OCI-M2 (cell line): ENCODE measurements around the gene SUCLG1.
"Not testable (repeated sequence)": the region's sequence is repeated elsewhere in the genome, so short reads cannot be mapped to it uniquely, and the experiment has no call there.

Source experiments
- DNase-seq: peaks from one replicate; lab custom pipeline; 2025; ENCODE audit not compliant: unreplicated experiment; lab: John Stamatoyannopoulos, UW

SUCLG1 gene

DNA sequence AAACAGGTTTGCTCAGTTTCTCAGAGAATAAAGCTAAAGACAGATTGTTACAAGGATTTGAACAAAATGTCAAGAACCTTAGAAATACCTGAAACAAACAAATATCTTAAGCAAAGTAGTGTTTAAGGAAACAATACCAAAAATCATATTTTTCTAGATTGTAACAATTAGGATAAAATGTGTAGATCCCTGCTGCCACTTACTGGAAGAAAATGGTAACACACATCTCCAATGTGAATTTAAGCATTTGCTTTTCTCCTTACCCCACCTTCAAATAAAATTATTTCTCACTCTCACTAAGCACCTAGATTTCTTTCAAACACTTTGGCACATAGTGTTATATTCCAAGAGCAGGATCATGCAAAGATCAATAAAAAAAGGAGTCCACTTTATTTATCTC, 34.9 kb downstream of the SUCLG1 start:
- DNase-seq: no peak

DNA sequence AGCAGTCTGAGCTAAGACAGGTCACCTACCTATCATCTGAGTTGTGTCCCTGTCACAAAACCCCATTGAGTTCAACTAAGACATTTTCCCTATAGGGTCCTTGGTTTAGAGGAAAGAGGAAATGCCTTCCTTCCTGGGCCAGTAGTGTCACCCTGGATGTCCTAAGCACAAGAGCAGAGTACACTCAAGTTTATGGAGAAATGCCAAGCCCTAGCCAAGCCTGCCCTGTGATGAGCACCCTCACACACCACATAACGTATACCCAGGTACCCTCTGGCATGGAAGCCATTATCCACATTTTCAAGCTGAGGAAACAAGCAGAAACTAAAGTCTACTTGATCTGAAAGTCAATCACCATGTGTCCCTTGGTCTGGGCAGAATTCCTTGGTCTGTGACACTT, 37.3 kb downstream of the SUCLG1 start:
- no peak for DNase-seq

DNA sequence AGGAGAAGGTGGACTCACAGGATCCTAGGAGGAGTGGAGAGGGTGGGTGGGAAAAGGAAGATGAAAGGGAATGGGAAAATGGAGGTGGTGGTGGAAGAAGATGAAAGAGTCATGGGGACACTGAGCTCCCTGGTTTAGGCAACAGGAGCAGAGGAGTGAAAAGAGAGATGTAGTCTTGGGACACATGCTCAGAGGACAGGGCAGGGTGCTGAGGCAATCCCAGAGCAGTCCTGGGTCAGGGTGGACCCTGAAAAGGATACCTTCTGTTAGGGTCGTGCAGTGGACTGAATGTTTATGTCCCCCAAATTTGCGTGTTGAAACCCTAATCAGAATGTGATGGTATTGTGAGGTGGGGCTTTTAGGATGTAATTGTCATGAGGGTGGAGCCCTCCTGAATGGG, 37.9 kb downstream of the SUCLG1 start:
- DNase-seq: no peak

DNA sequence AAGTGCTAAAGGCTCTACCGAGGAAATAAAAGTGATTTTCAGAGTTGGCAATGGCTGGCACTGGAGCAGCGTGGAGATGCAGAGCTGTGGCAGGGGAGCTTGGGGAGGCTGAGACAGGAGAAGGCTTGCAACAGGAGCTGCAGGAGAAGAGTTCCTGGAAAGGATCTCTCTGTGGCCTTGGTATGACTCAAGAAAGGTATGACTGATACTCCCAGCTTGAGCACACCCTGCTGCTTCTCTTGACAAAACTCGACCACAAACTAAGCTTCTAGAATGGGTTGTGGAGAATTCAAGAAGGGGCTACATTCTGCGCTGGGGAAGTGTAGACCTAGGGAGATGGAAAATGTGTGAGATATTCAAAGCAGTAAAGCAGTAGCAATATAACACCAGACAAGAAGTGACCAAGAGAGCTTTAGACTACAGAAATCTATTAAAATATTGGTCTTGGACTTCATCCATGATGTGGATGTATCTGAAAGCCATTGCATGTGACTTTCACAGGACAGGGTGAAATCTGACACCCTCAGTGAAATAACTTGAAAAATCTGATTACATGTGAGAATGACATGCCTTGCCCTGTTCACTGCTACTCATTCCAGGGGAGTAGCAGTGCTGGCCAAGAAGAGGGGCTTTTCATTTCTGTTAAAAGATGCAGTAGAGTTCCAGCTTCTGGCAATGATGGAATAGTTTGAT, 41.5 kb downstream of the SUCLG1 start:
- no peak for DNase-seq

DNA sequence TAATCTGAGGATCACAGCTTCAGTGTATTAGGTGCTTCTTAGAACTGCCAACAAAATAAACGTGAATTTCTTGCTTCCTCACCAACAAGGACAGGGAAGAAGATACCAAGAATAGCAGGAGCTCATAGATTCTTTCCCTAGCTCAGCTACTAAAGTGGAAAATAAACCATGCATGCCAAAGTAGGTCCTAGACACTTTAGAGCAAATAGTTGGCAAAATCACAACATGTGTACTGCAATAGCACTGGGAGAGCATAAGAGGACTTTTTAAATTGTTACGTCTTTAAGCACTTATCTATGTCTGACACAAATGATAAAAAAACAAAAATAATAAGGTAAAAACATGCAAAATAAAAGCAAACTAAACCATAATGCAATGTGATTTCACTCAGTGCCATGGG, 49.5 kb downstream of the SUCLG1 start:
- DNase-seq: no peak

DNA sequence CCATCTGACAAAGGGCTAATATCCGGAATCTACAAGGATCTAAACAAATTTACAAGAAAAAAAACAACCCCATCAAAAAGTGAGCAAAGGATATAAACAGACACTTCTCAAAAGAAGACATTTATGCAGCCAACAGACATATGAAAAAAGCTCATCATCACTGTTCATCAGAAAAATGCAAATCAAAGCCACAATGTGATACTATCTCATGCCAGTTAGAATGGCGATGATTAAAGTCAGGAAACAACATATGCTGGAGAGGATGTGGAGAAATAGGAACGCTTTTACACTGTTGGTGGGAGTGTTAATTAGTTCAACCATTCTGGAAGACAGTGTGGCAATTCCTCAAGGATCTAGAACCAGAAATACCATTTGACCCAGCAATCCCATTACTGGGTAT, 57.0 kb downstream of the SUCLG1 start:
- not testable (repeated sequence) for DNase-seq

DNA sequence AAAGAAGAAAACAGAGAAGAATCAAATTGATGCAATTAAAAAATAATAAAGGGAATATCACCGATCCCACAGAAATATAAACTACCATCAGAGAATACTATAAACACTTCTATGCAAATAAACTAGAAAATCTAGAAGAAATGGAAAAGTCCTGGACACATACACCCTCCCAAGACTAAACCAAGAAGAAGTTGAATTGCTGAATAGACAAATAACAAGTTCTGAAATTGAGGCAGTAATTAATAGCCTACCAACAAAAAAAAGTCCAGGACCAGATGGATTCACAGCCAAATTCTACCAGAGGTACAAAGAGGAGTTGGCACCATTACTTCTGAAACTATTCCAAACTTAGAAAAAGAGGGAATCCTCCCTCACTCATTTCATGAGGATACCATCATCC, 59.2 kb downstream of the SUCLG1 start:
- not testable (repeated sequence) for DNase-seq

DNA sequence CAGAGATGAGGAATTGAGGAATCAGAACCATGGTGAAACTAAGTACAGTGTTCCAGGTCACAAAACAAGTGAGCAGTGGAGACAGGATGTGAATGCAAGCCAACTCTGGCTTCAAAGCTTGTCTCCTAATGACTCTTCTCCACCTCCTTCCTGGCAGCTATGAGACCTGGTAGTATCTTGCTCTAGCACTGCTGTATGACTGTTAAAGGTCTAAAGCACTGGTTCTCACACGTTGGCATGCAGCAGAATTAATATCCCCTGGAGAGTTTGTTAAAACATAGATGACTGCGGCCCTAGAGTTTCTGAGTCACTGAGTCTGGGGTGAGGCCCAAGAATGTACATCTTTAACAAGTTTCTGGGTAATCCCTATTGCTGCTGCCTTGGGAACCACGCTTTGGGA, 63.3 kb downstream of the SUCLG1 start:
- no peak for DNase-seq

DNA sequence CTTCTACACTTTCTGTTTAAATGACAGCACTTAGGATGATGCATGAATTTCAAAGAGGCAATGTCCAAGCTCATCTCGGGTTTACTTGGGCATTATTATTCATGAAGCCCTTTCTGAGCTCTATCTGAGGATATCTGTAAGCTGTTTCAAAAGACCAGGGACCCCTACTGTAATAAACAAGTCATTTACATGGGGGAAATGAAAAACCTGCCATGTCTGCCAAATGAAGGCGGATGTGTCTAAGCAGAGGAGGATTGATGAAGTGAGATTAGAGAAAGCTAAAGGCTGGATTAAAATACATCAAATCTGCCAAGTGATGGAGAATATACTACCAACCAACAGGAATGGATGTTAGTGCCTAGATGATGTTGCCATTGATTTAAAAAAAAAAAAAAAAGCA, 64.5 kb downstream of the SUCLG1 start:
- no peak for DNase-seq

DNA sequence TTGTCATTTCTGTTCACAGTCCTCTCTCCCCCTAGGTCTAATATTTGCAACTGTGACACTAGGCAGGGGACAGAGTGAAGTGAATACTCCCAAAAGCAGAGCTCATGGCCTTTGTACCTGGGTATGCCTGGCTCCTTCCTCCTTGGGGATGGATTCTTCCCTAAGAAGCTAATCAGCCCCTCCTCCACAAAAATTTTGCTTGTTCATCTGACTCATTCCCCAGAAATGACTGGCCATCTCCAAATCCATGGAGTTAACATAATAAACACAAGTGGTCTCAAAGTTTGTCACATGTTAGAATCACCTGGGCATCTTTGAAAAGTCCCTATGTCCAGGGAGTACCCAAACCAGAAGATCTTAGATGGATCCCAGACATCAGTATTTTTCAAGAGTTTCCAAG, 65.3 kb downstream of the SUCLG1 start:
- no peak for DNase-seq

DNA sequence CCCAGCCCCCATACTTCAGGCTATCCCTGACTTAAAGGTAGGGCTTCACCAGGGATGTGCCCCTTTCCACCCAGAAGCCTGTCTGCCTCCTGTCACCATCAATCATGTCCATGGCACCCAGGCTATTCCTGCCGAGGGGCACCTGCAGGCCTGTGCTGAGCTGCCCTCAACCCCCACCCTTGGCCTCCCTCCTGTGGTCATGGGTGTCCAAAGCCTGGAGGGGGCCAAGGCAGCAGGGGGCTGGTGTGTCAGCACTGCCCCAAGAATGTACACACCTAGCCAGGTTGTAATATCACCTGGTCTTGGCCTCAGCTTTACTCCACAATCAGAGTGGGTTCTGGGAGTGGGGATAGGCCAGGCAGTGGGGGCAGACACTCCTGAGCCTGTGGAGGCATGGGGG, 69.3 kb downstream of the SUCLG1 start:
- DNase-seq: no peak

DNA sequence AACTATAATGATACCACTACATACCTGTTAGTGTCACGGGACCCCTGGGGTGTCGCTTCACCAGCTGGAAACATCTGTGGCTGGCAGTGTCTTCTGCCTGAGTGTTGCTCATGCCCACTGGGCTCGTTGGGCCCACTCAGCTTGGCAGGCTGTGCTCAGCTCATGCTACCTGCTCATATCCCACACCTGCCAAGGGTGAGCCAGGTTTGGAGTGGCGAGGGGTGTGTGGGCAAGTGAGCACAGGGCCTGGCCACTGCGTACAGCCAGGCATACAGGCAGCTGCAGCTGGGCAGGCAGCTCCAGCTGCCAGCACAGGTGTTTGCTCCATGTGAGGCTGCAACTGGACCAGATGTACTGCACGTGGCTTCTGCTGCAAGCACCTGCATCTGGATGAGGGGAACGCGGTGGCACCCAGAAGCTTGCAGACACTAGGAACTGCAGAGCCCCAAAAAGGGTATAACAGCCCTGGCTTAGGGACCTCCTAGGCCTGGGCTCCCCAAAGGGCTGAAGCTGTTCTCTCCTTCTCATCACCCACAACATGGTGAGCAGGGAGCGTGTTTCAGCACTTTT, 70.1 kb downstream of the SUCLG1 start:
- no peak for DNase-seq

DNA sequence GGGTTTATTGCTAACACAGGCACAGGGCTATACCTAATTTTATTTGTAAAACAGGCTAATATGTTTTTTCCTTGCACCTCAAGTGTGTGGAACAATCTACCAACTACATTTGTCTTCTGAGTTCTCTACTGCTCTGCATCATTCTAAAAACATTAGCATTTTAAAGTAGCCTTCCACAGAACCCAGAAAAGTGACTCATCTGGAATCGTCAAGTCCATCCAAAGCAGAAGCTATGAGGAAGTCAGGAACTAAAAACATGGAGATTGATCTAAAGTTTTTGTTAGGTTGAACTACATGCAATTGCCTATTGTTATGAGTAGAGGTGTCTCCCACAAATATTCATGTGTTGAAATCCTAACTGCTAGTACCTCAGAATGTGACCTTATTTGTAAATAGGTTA, 70.9 kb downstream of the SUCLG1 start:
- DNase-seq: no peak

DNA sequence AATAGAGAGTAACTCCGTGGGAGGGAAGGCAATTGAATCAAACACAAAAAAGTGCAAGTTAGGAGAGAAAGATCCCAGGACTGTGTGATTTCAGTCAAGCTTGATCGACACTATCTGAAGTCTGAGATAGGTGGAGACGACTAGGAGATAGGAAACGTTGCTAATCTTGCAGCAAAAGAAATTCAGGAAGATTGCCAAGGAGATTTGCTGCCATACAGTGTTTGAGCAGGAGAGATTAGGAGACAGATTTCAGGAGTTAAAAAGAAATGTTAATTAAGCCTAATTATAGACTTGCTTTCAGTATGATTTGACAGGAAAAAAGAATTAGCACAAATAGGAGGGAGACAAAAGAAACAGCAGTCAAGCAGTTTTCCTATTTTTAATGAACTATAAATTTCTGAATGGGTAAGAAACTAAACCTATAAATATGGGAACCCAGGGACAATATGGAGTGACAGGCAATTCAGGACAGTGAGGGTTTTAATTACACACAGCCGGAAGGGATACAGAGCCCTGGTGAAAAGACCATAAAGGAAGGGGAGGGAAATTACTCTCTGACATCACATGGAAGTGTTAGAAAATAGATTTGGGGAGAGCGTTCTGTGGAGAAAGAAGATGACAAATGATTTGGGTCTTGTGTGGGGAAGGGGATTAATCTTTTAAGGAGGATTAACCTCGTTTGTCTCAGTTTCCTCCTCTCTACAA, 72.6 kb downstream of the SUCLG1 start:
- DNase-seq: no peak

DNA sequence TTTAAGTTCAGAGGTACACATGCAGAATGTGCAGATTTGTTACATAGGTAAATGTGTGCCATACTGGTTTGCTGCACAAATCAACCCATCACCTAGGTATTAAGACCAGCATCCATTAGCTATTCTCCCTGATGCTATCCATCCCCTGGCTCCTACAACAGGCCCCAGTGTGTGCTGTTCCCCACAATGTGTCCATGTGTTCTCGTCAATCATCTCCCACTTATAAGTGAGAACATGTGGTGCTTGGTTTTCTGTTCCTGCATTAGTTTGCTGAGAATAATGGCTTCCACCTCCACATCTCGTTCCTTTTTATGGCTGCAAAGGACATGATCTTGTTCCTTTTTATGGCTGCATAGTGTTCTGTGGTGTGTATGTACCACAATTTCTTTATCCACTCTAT, 75.8 kb downstream of the SUCLG1 start:
- DNase-seq: no peak

DNA sequence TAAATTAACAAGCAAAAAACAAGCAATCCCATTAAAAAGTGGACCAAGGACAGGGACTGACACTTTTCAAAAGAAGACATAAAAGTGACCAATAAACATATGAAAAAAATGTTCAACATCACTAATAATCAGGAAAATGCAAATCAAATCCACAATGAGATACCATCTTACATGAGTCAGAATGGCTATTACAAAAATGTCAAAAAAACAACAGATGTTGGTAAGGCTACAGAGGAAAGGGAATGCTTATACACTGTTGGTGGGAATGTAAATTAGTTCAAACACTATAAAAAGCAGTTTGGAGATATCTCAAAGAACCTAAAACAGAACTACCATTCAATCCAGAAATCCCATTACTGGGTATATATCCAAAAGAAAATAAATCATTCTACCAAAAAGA, 78.2 kb downstream of the SUCLG1 start:
- no peak for DNase-seq

DNA sequence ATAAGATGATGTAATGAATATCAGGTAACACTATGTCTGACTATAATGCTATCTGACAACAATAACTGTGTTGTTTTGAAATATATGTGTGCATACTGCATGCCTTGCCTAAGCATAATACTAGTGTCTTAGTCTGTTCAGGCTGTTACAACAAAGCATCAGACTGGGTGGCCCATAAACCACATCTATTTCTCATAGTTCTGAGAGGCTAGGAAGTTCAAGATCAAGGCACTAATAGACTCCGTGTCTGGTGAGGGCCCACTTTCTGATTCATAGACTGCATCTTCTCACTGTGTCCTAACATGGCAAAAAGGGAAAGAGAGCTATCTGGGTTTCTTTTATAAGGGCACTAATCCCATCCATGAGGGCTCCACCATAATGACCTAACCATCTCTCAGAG, 80.1 kb downstream of the SUCLG1 start:
- DNase-seq: no peak

DNA sequence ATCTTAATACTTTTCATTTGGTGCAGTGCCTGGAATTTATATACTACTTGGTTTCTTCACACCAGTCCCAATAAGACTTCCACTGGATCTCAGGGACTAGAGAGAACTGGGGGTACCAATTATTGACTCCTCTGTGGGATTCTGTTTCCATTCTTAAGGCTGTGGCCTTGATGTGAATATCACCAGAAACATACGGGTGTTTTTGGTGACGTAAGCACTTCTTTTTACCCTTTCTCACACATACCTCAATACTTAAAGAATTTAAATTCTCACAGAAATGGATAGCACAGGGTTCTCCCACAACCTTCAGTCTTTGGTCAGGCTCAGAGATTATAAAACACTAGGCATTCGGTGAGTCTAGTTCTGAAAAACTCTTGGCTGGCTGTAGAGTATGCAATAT, 84.1 kb downstream of the SUCLG1 start:
- DNase-seq: no peak

DNA sequence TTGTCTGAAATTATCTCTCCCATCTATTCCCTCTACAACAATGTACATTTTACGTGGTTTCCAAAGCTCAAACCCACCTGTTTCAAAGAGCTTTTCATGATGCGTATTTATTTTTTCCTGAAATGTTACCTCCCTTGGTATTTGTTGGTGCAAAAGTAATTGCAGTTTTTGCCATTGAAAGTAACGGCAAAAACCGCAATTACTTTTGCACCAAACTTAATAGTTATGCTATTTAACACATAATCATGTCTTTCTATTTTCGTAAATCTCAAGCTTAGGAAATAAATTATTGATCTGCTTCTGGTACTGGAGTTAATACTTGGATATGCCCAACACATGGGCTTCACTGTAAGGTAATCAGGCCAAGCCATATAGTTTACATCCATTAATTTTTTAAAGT, 85.2 kb downstream of the SUCLG1 start:
- DNase-seq: no peak
